Keratinocyte (primary cell): ENCODE measurements around the gene PAK2. TPM values are rescaled to one million over a fixed set of nuclear protein-coding genes. Genes with fewer than 3 reads are reported as not detected.

Source experiments
- DNase-seq: peaks from one replicate; pipeline ENCODE4 v3.0.0-alpha.2; 2011; ENCODE audit warnings: low read depth, missing footprints, low spot score
- FAIRE-seq: peaks from 2 replicates; lab custom pipeline; 2011; peaks lifted over from hg19 to GRCh38; lab: Jason Lieb, UNC
- H2AFZ ChIP-seq: 2 replicates; pipeline ENCODE4 v1.6.0; 2012; ENCODE audit warnings: low read length, control low read depth, inconsistent platforms; ENCODE audit not compliant: control insufficient read depth
- H3K27ac ChIP-seq: 2 replicates; pipeline ENCODE4 v1.5.1; 2011; ENCODE audit warnings: low read length; ENCODE audit not compliant: control insufficient read depth, insufficient read depth
- H3K27me3 ChIP-seq: 3 replicates; pipeline ENCODE4 v1.6.0; 2011; ENCODE audit warnings: low read length; ENCODE audit not compliant: control insufficient read depth, insufficient read depth; ENCODE audit errors: extremely low read depth
- H3K36me3 ChIP-seq, 2 experiments: 2 replicates in 1 of 2; 3 replicates in 1 of 2; pipeline ENCODE4 v1.5.1; 2011; ENCODE audit warnings: low read length in 2 of 2, mild to moderate bottlenecking in 1 of 2; ENCODE audit not compliant: control insufficient read depth in 2 of 2, insufficient read depth in 2 of 2; ENCODE audit errors: extremely low read depth in 1 of 2
- H3K4me1 ChIP-seq: 3 replicates; pipeline ENCODE4 v1.5.1; 2011; ENCODE audit warnings: low read length; ENCODE audit not compliant: control insufficient read depth, insufficient read depth; ENCODE audit errors: extremely low read depth
- H3K4me2 ChIP-seq: 3 replicates; pipeline ENCODE4 v1.6.0; 2011; ENCODE audit warnings: low read depth, low read length; ENCODE audit not compliant: control insufficient read depth, insufficient read depth; ENCODE audit errors: extremely low read depth
- H3K4me3 ChIP-seq, 3 experiments: fragments of 200-600 bp in 1 of 3; sonication (generic) in 1 of 3; 2 replicates in 2 of 3; 3 replicates in 1 of 3; pipeline ENCODE4 v1.5.1; 2011 to 2016; ENCODE audit warnings: low read length in 3 of 3, mild to moderate bottlenecking in 3 of 3, control low read depth in 2 of 3, inconsistent platforms in 1 of 3, low read depth in 1 of 3, mixed read lengths in 1 of 3, mixed run types in 1 of 3, moderate library complexity in 1 of 3; ENCODE audit not compliant: control insufficient read depth in 2 of 3, insufficient read depth in 2 of 3; ENCODE audit errors: extremely low read depth in 1 of 3
- H3K79me2 ChIP-seq: 2 replicates; pipeline ENCODE4 v1.6.0; 2012; ENCODE audit warnings: low read length; ENCODE audit not compliant: control insufficient read depth, insufficient read depth
- H3K9ac ChIP-seq: 3 replicates; pipeline ENCODE4 v1.6.0; 2011; ENCODE audit warnings: low read length; ENCODE audit not compliant: control insufficient read depth, insufficient read depth; ENCODE audit errors: extremely low read depth
- H3K9me1 ChIP-seq: 3 replicates; pipeline ENCODE4 v1.6.0; 2011; ENCODE audit warnings: low read length; ENCODE audit not compliant: control insufficient read depth, insufficient read depth; ENCODE audit errors: extremely low read depth
- H3K9me3 ChIP-seq: 2 replicates; pipeline ENCODE4 v1.5.1; 2012; ENCODE audit warnings: low read depth, low read length; ENCODE audit not compliant: control insufficient read depth
- H4K20me1 ChIP-seq: 3 replicates; pipeline ENCODE4 v1.6.0; 2011; ENCODE audit warnings: low read length; ENCODE audit not compliant: control insufficient read depth, insufficient read depth; ENCODE audit errors: extremely low read depth
- EZH2 ChIP-seq: IDR thresholded peaks from one replicate; pipeline ENCODE4 v1.6.1; 2012; ENCODE audit warnings: inconsistent platforms, mild to moderate bottlenecking, low read length, moderate library complexity
- dilution Hi-C: fragments of 300-500 bp; cut with MboI; formaldehyde crosslinking; loops from one replicate; pipeline ENCODE4 v1.7.0; 2020; ENCODE audit warnings: low sequenced_read_pairs; ENCODE audit not compliant: extremely low pct_ligation_motif_present
- polyA plus RNA-seq, 5 experiments: library from polyadenylated mRNA; depleted of rRNA in 3 of 5; stranded (reverse) in 3 of 5; stranded (forward) in 1 of 5; unstranded in 1 of 5; fragments of >200 nt; gene quantifications; 1 replicate in 1 of 5; 2 replicates in 3 of 5; 3 replicates in 1 of 5; pipeline versions ENCODE4 v1.2.1 to v1.2.3, GENCODE V29; 2011 to 2012; ENCODE audit warnings: missing spikeins in 2 of 5, low read depth in 1 of 5, low replicate concordance in 1 of 5
- TF ChIP-seq, protein P1 (sequence below), 3 experiments: IDR thresholded peaks in 1 of 3; conservative IDR thresholded peaks in 1 of 3; optimal IDR thresholded peaks in 1 of 3; 2 replicates in 2 of 3; 3 replicates in 1 of 3; pipeline versions ENCODE3 to v1.5.1; 2011; ENCODE audit warnings: low read length in 3 of 3, mild to moderate bottlenecking in 3 of 3, moderate library complexity in 2 of 3, control low read depth in 1 of 3, inconsistent platforms in 1 of 3; ENCODE audit not compliant: insufficient read depth in 2 of 3; ENCODE audit errors: extremely low read depth in 1 of 3

Gene PAK2
- polyA plus RNA-seq, 1 donor (not counting 4 experiments of a cell fraction or from before 2014, with no cell fraction given): 52.3 TPM

GRCh38 chr3:196694941-196695848 is 44.5 kb upstream of the PAK2 start:
- H3K4me1 ChIP-seq: no peaks in the 10 kb centered on the region
- H4K20me1 ChIP-seq: no peaks in the 10 kb centered on the region
- TF ChIP-seq EZH2: no peak
- TF ChIP-seq, protein P1, sequence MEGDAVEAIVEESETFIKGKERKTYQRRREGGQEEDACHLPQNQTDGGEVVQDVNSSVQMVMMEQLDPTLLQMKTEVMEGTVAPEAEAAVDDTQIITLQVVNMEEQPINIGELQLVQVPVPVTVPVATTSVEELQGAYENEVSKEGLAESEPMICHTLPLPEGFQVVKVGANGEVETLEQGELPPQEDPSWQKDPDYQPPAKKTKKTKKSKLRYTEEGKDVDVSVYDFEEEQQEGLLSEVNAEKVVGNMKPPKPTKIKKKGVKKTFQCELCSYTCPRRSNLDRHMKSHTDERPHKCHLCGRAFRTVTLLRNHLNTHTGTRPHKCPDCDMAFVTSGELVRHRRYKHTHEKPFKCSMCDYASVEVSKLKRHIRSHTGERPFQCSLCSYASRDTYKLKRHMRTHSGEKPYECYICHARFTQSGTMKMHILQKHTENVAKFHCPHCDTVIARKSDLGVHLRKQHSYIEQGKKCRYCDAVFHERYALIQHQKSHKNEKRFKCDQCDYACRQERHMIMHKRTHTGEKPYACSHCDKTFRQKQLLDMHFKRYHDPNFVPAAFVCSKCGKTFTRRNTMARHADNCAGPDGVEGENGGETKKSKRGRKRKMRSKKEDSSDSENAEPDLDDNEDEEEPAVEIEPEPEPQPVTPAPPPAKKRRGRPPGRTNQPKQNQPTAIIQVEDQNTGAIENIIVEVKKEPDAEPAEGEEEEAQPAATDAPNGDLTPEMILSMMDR (optimal IDR thresholded peaks at IDR 0.05 in 1 of 3, IDR thresholded peaks at IDR 0.05 in 1 of 3, conservative IDR thresholded peaks at IDR 0.05 in 1 of 3; ENCODE audit: extremely low read depth in 1 of 3, insufficient read depth in 2 of 3, low read length in 3 of 3): no peak
- H3K36me3 ChIP-seq: no peaks in the 10 kb centered on the region
- FAIRE-seq: no peak
- no peak overlapping the region for H2AFZ ChIP-seq
- H3K9me3 ChIP-seq: no peaks in the 10 kb centered on the region
- no peak for DNase-seq
- H3K79me2 ChIP-seq: no peaks in the 10 kb centered on the region
- peaks cover 4% of the 10 kb centered on the region for H3K27me3 ChIP-seq
- H3K4me2 ChIP-seq: no peak overlapping the region
- dilution Hi-C loops: no loop called here
- no peak overlapping the region for H3K9ac ChIP-seq
- H3K9me1 ChIP-seq: no peaks in the 10 kb centered on the region
- no peak overlapping the region for H3K4me3 ChIP-seq
- no peak overlapping the region for H3K27ac ChIP-seq

DNA sequence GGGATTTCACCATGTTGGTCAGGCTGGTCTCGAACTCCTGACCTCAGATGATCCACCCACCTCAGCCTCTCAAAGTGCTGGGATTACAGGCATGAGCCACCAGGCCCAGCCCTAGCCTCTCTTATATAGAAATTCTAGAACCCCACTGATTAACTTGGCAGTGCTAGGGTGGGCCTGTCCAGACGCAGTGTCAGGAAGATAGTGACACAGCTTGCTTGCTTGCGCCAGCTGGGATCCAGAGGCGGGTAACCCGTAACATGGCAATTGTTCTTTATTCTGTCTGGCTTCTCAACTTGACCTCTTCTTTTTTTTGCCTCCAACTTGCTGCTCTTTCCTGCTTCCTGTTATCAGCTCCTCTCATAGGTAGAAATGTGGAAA is 43.8 kb upstream of the PAK2 start:
- Histone ChIP-seq H3K4me1 (no peaks in the 10 kb centered on the region), H3K4me2 (no peak overlapping the region), H3K4me3 (no peak overlapping the region), H3K27ac (no peak overlapping the region), H3K9me3 (no peaks in the 10 kb centered on the region), H3K9me1 (no peaks in the 10 kb centered on the region), H3K79me2 (no peaks in the 10 kb centered on the region), H3K9ac (no peak overlapping the region), H3K27me3 (peaks cover 4% of the 10 kb centered on the region), H2AFZ (no peak overlapping the region), H3K36me3 (no peaks in the 10 kb centered on the region), H4K20me1 (no peaks in the 10 kb centered on the region)
- DNase-seq (no peak), FAIRE-seq (no peak)
- TF ChIP-seq, protein P1 (optimal IDR thresholded peaks at IDR 0.05 in 1 of 3, IDR thresholded peaks at IDR 0.05 in 1 of 3, conservative IDR thresholded peaks at IDR 0.05 in 1 of 3; ENCODE audit: extremely low read depth in 1 of 3, insufficient read depth in 2 of 3, low read length in 3 of 3): no peak
- no peak for TF ChIP-seq EZH2
- dilution Hi-C loops: no loop called here
